Measurements from ENCODE around the gene PTGES3.

DNA sequence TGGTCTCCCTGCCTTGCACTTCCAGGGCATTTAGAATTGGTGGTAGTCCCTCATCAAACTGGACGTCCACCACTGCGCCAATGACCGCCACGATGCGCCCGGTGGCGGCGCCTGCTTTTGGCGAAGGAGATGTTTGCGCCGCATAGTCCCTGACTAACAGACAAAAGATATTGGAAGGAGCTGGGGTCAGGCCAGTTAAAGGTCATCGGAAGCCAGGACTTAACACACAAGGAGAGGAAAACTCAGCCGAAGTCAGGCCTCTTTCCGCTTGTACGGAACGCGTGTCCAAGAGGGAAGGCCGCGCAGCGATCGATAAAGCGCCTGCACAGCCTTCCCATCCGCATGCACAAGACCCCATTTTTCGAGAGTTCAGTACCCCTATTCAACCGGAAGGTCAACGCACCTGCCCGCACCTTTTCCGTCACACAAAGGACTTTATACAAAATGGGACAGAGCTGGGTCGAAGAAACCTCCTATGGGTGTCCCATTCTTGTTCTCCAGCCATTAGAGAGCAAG, 42.8 kb downstream of the PTGES3 start:
- TF ChIP-seq, protein P1, sequence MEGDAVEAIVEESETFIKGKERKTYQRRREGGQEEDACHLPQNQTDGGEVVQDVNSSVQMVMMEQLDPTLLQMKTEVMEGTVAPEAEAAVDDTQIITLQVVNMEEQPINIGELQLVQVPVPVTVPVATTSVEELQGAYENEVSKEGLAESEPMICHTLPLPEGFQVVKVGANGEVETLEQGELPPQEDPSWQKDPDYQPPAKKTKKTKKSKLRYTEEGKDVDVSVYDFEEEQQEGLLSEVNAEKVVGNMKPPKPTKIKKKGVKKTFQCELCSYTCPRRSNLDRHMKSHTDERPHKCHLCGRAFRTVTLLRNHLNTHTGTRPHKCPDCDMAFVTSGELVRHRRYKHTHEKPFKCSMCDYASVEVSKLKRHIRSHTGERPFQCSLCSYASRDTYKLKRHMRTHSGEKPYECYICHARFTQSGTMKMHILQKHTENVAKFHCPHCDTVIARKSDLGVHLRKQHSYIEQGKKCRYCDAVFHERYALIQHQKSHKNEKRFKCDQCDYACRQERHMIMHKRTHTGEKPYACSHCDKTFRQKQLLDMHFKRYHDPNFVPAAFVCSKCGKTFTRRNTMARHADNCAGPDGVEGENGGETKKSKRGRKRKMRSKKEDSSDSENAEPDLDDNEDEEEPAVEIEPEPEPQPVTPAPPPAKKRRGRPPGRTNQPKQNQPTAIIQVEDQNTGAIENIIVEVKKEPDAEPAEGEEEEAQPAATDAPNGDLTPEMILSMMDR (IDR thresholded peaks at IDR 0.05) = peak in 2 of 5 experiments; percentile 35 to 39
- no peak for TF ChIP-seq POLR2A (IDR thresholded peaks at IDR 0.05)
- TF ChIP-seq POLR2AphosphoS5 (IDR thresholded peaks at IDR 0.05) = no peak
- no peak for TF ChIP-seq EP300 (IDR thresholded peaks at IDR 0.05; ENCODE audit: low read depth)

All from transverse colon (tissue), 4 donors.